Amniotic stem cell (primary cell): ENCODE results near the gene CPS1.
A peak's percentile ranks its signal among the peaks of the same experiment; 100 is the strongest.

Experiments used
- DNase-seq: peaks from one replicate; lab custom pipeline; 2025; lab: John Stamatoyannopoulos, UW

CPS1 gene

GRCh38 chr2:210546424-210547208 lies 9.8 kb upstream of the CPS1 start:
- DNase-seq = no peak

GRCh38 chr2:210548031-210548430 lies 8.4 kb upstream of the CPS1 start:
- no peak for DNase-seq

- DNase-seq = no peak
Observed at GRCh38 chr2:210548878-210549384, 7.5 kb upstream of the CPS1 start.

- no peak for DNase-seq
Observed at GRCh38 chr2:210551001-210551400, 5.4 kb upstream of the CPS1 start.

DNA sequence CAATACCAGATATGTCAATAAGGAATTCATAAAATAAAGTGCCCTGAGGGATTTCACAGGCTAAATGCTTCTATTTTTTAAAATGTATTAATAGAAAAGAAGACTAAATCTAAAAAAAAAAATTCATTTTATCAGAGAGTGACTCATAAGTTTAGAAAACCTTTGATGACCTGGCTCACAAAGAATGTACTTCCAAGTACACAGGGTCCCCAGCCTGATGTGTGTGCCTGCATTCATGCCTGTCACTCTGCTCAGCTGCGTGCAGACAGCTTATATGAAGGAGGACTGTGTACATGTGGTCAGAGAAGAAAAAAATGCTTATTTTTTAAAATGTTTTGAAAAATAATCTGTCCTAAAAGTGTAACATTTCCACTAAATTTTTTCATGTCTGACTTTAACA lies 3.0 kb upstream of the CPS1 start:
- DNase-seq = no peak

DNA sequence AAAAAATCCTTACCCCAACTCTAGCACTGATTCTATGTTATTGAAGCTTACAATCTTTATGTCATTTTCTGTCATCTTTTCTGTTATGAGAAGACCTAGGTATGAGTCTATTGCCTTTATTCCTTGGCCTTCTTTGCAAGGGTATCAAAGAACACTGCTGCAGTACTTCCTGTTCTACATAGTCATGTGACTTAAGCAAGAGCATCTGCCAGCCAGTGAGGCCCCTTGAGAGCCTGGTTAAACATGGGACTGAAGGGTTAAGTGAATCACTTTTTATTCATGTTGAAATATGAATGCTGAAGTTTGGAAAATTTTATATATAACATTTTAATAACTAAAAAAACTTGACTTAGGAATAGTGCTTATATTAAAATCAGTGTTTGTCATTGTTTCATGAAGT lies 844 bp upstream of the CPS1 start:
- no peak for DNase-seq

GRCh38 chr2:210557721-210558120 lies 1.3 kb downstream of the CPS1 start:
- DNase-seq = no peak

- DNase-seq = no peak
Observed at GRCh38 chr2:210558708-210559107, 2.3 kb downstream of the CPS1 start.

GRCh38 chr2:210559182-210559581 lies 2.8 kb downstream of the CPS1 start:
- no peak for DNase-seq

DNA sequence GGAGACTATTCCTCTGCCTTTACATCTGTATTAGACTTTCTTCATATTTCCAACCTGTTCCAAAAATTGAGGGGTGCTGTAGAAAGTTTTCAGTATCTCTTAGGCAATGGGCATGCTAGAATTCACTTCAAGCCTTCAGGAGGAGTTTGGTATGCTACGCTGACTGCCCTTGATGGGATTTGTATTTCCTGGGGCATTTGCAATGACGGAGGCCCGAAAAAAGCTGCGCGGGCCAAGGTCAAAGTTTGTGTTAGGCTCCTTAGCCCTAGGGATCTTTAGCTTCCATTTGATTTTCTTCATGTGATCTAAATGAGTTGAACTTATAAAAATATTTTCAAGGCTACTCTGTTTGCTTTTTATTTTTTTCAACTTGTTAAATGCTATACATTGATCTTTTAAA lies 5.1 kb downstream of the CPS1 start:
- DNase-seq = no peak

- no peak for DNase-seq
Observed at GRCh38 chr2:210562091-210562490, 5.7 kb downstream of the CPS1 start.

- DNase-seq = no peak
Observed at GRCh38 chr2:210562502-210563080, 6.2 kb downstream of the CPS1 start.

- DNase-seq = no peak
Observed at GRCh38 chr2:210567279-210567678, 10.9 kb downstream of the CPS1 start.

DNA sequence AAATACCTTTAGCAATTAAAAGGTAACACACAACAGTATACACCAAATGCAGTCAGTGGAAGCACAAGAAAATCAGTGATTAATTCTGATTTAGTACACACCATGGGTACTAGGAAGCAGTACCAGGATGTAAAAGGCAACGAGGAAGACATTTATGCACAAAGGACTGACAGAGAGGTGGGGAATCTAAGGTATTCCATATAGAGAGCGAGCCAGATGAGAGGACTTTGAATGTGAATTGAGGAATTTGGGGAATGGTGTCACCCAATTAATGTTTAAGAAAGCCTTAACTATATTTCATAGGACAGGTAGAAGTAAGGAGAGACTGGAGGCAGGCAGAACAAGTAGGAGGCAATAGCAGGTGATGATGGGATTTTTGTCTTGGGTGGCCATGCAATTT lies 11.7 kb downstream of the CPS1 start:
- no peak for DNase-seq

DNA sequence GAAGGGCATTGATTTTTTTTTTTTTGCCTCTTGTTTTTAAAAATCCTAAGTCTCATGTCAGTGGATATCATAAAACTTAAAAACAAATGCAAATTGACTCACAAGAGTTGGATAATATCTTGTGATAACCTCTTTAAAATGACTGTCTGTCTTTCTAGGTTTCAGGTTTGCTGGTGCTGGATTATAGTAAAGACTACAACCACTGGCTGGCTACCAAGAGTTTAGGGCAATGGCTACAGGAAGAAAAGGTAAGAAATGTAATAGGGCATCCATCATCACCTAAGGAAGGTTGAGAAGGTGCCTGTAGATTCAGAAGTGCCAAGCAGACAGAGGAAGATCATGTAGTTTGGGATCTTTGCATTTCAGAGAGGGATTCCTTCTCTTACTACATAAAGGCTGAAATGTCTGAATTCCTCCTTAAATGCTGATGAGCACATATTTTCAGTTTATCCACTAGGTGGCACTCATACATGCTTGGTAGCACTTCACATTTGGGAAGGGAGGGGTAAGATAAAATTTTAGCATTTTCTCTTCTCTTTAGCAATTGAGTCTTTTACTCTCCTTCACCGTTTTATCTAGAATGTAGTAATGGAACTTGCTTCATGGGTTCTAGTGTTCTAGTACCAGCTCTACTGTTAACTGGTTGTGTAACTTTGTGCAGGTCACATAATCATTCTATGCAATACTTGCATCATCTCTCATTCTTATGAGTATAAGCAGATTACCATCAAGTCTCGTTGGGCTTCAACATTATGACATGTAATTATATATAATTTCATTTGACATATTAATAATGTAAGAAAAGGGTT lies 21.1 kb downstream of the CPS1 start:
- peak; percentile 51 for DNase-seq

DNA sequence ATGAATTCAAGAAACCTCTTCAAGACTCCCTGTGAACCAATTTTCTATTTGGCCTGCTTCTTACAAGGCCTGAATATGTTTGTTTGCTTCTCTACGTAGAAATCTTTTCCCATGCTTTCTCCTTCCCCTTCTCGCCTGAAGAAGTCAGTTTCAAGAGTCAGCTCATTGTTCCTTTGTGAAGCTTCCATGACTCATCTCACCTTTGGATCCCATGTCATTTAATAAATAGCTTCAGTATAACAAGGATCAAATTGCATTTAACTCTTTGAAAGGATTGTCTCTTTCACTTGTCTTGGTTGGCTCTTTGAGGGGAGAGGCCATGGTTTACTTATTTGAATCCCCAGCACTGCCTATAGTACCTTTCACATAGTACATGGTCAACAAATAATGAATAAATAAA lies 28.4 kb downstream of the CPS1 start:
- no peak for DNase-seq

- no peak for DNase-seq
Observed at GRCh38 chr2:210586381-210586780, 30.0 kb downstream of the CPS1 start.

DNA sequence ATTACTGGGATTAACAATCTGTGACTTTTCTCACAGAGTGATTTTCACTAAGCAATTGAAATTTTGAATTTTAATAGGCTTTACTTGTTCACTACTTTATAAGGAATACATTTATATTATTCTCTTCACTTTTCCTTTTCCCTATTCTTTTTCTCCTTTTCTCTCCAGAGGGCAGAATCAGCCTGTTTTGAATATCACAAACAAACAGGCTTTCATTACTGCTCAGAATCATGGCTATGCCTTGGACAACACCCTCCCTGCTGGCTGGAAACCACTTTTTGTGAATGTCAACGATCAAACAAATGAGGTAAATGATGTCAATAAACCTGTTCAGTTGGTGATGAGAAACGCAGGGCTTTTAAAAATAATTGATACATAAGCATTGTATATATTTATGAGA lies 35.3 kb downstream of the CPS1 start:
- DNase-seq = no peak

DNA sequence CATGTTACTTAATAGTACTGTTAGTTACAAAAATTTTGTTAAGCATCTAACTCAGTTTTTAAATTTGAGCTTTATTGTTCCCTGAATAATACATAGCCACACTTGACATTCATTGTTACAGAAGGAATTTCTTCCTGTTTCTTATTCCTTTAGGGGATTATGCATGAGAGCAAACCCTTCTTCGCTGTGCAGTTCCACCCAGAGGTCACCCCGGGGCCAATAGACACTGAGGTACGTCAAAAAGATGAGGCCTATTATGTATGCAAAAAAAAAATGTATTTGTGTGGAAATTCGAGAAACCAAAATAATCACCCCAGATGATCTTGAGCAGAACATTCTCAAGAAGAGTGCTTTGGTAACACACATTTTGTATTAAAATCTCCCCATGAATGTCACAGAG lies 36.3 kb downstream of the CPS1 start:
- DNase-seq = no peak

DNA sequence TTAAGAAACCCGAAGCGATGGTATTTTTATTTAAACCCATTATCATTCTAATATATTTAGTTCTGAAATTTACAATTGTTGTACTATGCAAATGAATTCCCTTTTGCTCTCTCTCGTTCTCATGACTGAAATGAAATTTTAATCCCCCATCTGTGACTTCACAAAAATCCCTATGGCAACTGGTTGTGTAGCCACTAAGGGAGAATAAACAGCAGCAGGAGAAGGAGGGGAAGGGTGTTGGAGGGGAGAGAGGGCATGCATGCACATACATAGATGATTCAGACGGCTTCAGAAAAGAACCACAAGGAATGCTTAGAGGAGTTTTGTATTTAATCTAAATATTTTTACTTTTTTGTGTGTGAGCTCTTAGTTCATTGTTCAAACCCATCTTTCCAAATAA lies 36.8 kb downstream of the CPS1 start:
- no peak for DNase-seq

- DNase-seq = no peak
Observed at GRCh38 chr2:210598219-210598618, 41.8 kb downstream of the CPS1 start.

DNA sequence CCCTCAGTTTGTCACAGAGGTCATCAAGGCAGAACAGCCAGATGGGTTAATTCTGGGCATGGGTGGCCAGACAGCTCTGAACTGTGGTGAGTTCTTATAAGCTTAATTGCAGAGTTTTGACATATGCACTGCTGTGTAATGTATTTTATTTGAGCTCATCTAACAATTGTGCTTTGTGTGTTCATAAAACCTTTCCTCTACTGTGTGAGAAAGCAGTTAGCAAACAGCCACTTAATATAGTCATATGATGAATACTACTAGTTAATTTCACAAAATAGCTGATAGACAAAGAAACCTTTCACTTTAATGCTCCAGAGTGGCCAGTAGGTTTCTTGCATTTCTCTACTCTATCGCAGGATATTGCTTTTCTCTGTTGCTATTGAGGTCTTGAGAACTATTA lies 43.1 kb downstream of the CPS1 start:
- DNase-seq = no peak

- DNase-seq = no peak
Observed at GRCh38 chr2:210604666-210605065, 48.3 kb downstream of the CPS1 start.
